HepG2 (cell line): ENCODE results near the gene PDGFRB. TPM values are rescaled to one million over a fixed set of nuclear protein-coding genes. Genes with fewer than 3 reads are reported as not detected.
A peak's percentile ranks its signal among the peaks of the same experiment; 100 is the strongest.

Source experiments
- ATAC-seq: fragments of 200-7000 bp; cut with Tn5 transposase; 3 replicates; pipeline ENCODE4 v1.9.1; 2020; ENCODE audit warnings: mild to moderate bottlenecking, moderate library complexity
- BruUV-seq: library from RNA; stranded (reverse); fragments of 400-500 nt; replicated peaks from 2 replicates; lab custom pipeline; 2021; lab: Mats Ljungman, UMichigan
- CTCF ChIA-PET: fragments of 300-600 bp; formaldehyde crosslinking; extraction: SDS; loops from one replicate; lab custom pipeline; 2021; ENCODE audit warnings: low total read pairs, inconsistent platforms, low intra/inter-chr PET ratio; lab: Yijun Ruan, JAX
- POLR2A ChIA-PET: fragments of 350-600 bp; sonication (Branson Sonifier 250); formaldehyde crosslinking; loops from one replicate; lab custom pipeline; 2020; ENCODE audit warnings: antibody characterized with exemption, inconsistent platforms; lab: Yijun Ruan, JAX
- DNase-seq: peaks from one replicate; pipeline ENCODE4 v3.0.0-alpha.2; 2015; ENCODE audit warnings: low spot score
- FAIRE-seq: peaks from 3 replicates; lab custom pipeline; 2011; peaks lifted over from hg19 to GRCh38; lab: Jason Lieb, UNC
- H2AFZ ChIP-seq: one replicate; pipeline ENCODE4 v1.6.1; 2011; ENCODE audit warnings: low read length, inconsistent platforms
- H3K27ac ChIP-seq: fragments of 300-600 bp; 3 replicates; pipeline ENCODE4 v1.8.0; 2011; ENCODE audit warnings: mixed run types, mild to moderate bottlenecking, mixed read lengths, low read length, inconsistent platforms; ENCODE audit not compliant: insufficient read depth; ENCODE audit errors: extremely low read length
- H3K27me3 ChIP-seq, 2 experiments: fragments of 200-600 bp in 1 of 2; 2 replicates in 1 of 2; 3 replicates in 1 of 2; pipeline versions ENCODE4 v1.6.0 to v1.8.0; 2011; ENCODE audit warnings: low read length in 2 of 2, mild to moderate bottlenecking in 2 of 2, moderate library complexity in 2 of 2, inconsistent platforms in 1 of 2; ENCODE audit not compliant: insufficient read depth in 2 of 2, control insufficient read depth in 1 of 2
- H3K36me3 ChIP-seq, 2 experiments: fragments of 200-600 bp in 1 of 2; replicated peaks in 1 of 2; 2 replicates in 1 of 2; 3 replicates in 1 of 2; pipeline versions ENCODE4 v1.5.1 to v1.8.0; 2011; ENCODE audit warnings: low read length in 2 of 2, inconsistent platforms in 1 of 2; ENCODE audit not compliant: insufficient read depth in 2 of 2, control insufficient read depth in 1 of 2
- H3K4me1 ChIP-seq: 2 replicates; pipeline ENCODE4 v1.5.1; 2012; ENCODE audit warnings: low read length, inconsistent platforms; ENCODE audit not compliant: insufficient read depth
- H3K4me2 ChIP-seq: 2 replicates; pipeline ENCODE4 v1.6.0; 2011; ENCODE audit warnings: low read depth, low read length, inconsistent platforms
- H3K4me3 ChIP-seq, 3 experiments: fragments of 200-600 bp in 1 of 3; sonication (generic), shearing (Covaris generic) in 1 of 3; replicated peaks in 1 of 3; 2 replicates each; pipeline ENCODE4 v1.5.1; 2011 to 2016; ENCODE audit warnings: low read length in 3 of 3, inconsistent platforms in 2 of 3, low read depth in 2 of 3, mild to moderate bottlenecking in 2 of 3, control low read depth in 1 of 3, mixed read lengths in 1 of 3; ENCODE audit not compliant: insufficient read depth in 1 of 3
- H3K79me2 ChIP-seq: one replicate; pipeline ENCODE4 v1.6.1; 2011; ENCODE audit warnings: low read length, inconsistent platforms; ENCODE audit not compliant: insufficient read depth
- H3K9ac ChIP-seq: 2 replicates; pipeline ENCODE4 v1.6.0; 2011; ENCODE audit warnings: mild to moderate bottlenecking, low read depth, low read length, inconsistent platforms; ENCODE audit not compliant: insufficient read depth
- H3K9me3 ChIP-seq: 2 replicates; pipeline ENCODE4 v1.5.1; 2012; ENCODE audit warnings: mild to moderate bottlenecking, low read length
- H4K20me1 ChIP-seq: 2 replicates; pipeline ENCODE4 v1.6.0; 2011; ENCODE audit warnings: inconsistent platforms, mild to moderate bottlenecking, low read length, moderate library complexity; ENCODE audit not compliant: insufficient read depth
- DR1 ChIP-seq: sonication (generic); formaldehyde crosslinking; IDR thresholded peaks from 2 replicates; pipeline ENCODE4 v1.8.0; 2021; ENCODE audit warnings: mild to moderate bottlenecking, missing genetic modification reagents, inconsistent platforms
- RXRB ChIP-seq: IDR thresholded peaks from 2 replicates; pipeline ENCODE4 v1.6.1; 2016; ENCODE audit warnings: borderline replicate concordance, missing genetic modification reagents, missing compliant biosample characterization
- ZFP82 ChIP-seq: sonication (generic); formaldehyde crosslinking; IDR thresholded peaks from 2 replicates; pipeline ENCODE4 v1.5.1; 2020; ENCODE audit warnings: mild to moderate bottlenecking, missing genetic modification reagents, borderline replicate concordance
- ZNF263 ChIP-seq: sonication (generic); formaldehyde crosslinking; IDR thresholded peaks from 2 replicates; pipeline ENCODE4 v1.4.0; 2020; ENCODE audit warnings: missing genetic modification reagents
- ZNF276 ChIP-seq: sonication (generic); formaldehyde crosslinking; IDR thresholded peaks from 2 replicates; pipeline ENCODE4 v1.4.0; 2020; ENCODE audit warnings: mild to moderate bottlenecking, low read depth, missing genetic modification reagents
- ZNF431 ChIP-seq: sonication (generic); formaldehyde crosslinking; IDR thresholded peaks from 2 replicates; pipeline ENCODE4 v1.9.0; 2022; ENCODE audit warnings: missing genetic modification reagents, low read depth, mild to moderate bottlenecking, borderline replicate concordance
- WGBS: methylation state at CpG from one replicate; pipeline ENCODE4 v1.1.6; 2017; ENCODE audit warnings: low lambda C conversion rate; 5-methylcytosine and 5-hydroxymethylcytosine counted together
- in situ Hi-C: cut with HindIII; loops from 2 replicates; pipeline ENCODE4 v1.10.0; 2017; ENCODE audit warnings: low pct_unique_long_range_greater_than_20kb; ENCODE audit not compliant: extremely low pct_ligation_motif_present
- intact Hi-C: fragments of 100-400 bp; cut with micrococcal nuclease; formaldehyde crosslinking; loops from one replicate; pipeline ENCODE4 v1.10.0; 2022; ENCODE audit not compliant: unreplicated experiment
- polyA plus RNA-seq, 8 experiments: library from polyadenylated mRNA; depleted of rRNA in 3 of 8; stranded (reverse) in 7 of 8; unstranded in 1 of 8; fragments of >200 nt; fragmentation: Illumina TruSeq in 4 of 8; extraction: Trizol in 4 of 8; gene quantifications; 2 replicates each; pipeline versions ENCODE4 v1.2.1 to v1.2.3, GENCODE V29; 2011 to 2016; ENCODE audit warnings: low read depth in 4 of 8, missing spikeins in 1 of 8, mixed read lengths in 1 of 8; ENCODE audit not compliant: insufficient read depth in 1 of 8
- total RNA-seq, 5 experiments: library from RNA; depleted of rRNA; stranded (reverse); fragments of >200 nt; fragmentation: Illumina TruSeq; extraction: Trizol; gene quantifications; 2 replicates each; pipeline ENCODE4 v1.2.3, GENCODE V29; 2016; ENCODE audit warnings: low read depth in 1 of 5
- TF ChIP-seq, protein P1 (sequence below): sonication (generic); formaldehyde crosslinking; IDR thresholded peaks from 2 replicates; pipeline ENCODE4 v1.8.1; 2023; ENCODE audit warnings: missing genetic modification reagents, inconsistent platforms, borderline replicate concordance
- TF ChIP-seq, protein P2 (sequence below): sonication (generic); formaldehyde crosslinking; IDR thresholded peaks from 2 replicates; pipeline ENCODE4 v1.8.0; 2022; ENCODE audit warnings: mild to moderate bottlenecking, missing genetic modification reagents, borderline replicate concordance

PDGFRB gene
- total and polyA plus RNA-seq, 2 of the 13 experiments (the other 11 are each of a cell fraction or from before 2014, with no cell fraction given) = 4.0 to 21.0 TPM

DNA sequence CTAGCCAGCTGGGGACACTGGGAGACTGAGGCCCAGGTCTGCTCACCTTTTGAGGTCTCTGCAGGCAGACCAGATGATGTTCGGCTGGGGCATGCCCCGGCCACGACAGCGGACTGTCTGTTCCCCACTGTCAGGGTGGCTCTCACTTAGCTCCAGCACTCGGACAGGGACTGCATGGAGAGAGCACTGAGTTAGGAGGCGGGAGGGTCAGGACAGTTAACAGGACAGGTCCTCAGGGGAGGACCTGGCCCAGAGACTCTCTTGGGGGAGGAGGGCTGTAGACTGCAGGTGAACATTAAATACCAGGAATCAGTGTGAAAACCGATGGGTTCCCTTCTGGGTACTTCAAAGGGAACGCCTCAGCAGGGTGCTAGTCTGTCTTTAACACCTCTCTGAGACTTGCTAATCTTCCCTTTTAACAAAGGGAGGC is 25.1 kb downstream of the PDGFRB start:
- Histone ChIP-seq H3K4me3 (no peak overlapping the region), H4K20me1 (no peaks in the 10 kb centered on the region), H3K9ac (no peak overlapping the region), H3K4me2 (peak overlapping the region; percentile 20; the same call in 1 of the 2 replicates), H2AFZ (no peak overlapping the region), H3K4me1 (peaks cover 49% of the 10 kb centered on the region), H3K79me2 (no peaks in the 10 kb centered on the region), H3K36me3 (no peaks in the 10 kb centered on the region; a peak in 1 of 5 replicates), H3K9me3 (no peaks in the 10 kb centered on the region), H3K27ac (no peak overlapping the region), H3K27me3 (no peaks in the 10 kb centered on the region)
- BruUV-seq = no TSS peak
- in situ Hi-C loops = no loop called here
- DNase-seq (no peak), ATAC-seq (peak; percentile 18), FAIRE-seq (no peak)
- whole genome bisulfite sequencing = 85% methylated on average over 7 of the region's 8 CpGs
- TF ChIP-seq DR1 (CRISPR knock-in tag) (0 out of 2 replicates have a peak, but pooled peaks have one; percentile 23), ZNF431 (CRISPR knock-in tag) (no peak), ZNF263 (peak; percentile 58), RXRB (no peak), ZNF276 (CRISPR knock-in tag) (0 out of 2 replicates have a peak, but pooled peaks have one; percentile 44), ZFP82 (CRISPR knock-in tag) (no peak)
- TF ChIP-seq, protein P1, sequence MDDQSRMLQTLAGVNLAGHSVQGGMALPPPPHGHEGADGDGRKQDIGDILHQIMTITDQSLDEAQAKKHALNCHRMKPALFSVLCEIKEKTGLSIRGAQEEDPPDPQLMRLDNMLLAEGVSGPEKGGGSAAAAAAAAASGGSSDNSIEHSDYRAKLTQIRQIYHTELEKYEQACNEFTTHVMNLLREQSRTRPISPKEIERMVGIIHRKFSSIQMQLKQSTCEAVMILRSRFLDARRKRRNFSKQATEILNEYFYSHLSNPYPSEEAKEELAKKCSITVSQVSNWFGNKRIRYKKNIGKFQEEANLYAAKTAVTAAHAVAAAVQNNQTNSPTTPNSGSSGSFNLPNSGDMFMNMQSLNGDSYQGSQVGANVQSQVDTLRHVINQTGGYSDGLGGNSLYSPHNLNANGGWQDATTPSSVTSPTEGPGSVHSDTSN (CRISPR knock-in tag) = no peak
- TF ChIP-seq, protein P2, sequence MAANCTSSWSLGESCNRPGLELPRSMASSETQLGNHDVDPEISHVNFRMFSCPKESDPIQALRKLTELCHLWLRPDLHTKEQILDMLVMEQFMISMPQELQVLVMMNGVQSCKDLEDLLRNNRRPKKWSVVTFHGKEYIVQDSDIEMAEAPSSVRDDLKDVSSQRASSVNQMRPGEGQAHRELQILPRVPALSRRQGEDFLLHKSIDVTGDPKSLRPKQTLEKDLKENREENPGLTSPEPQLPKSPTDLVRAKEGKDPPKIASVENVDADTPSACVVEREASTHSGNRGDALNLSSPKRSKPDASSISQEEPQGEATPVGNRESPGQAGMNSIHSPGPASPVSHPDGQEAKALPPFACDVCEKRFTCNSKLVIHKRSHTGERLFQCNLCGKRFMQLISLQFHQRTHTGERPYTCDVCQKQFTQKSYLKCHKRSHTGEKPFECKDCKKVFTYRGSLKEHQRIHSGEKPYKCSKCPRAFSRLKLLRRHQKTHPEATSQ = no peak
- ChIA-PET CTCF (interaction anchor here (1.9 to 4.2 kb wide), 5 partner anchors 31 to 220 kb away, joined by 6 to 62 read pairs (median 22); no protein-coding TSS in a partner anchor), POLR2A (interaction anchor here (0.7 kb wide), 1 partner anchor 13 kb away, joined by 4 read pairs; no protein-coding TSS in a partner anchor)
- intact Hi-C loops = loop anchor here (1.0 kb wide), 3 partner anchors 31 to 88 kb away; no protein-coding TSS in a partner anchor
